GM23248 (cell line): ENCODE data around the gene SUFU. TPM values are rescaled to one million over a fixed set of nuclear protein-coding genes. Genes with fewer than 3 reads are reported as not detected.
A peak's percentile ranks its signal among the peaks of the same experiment; 100 is the strongest.

Experiments
- DNase-seq: peaks from one replicate; pipeline ENCODE4 v3.0.0-alpha.2; 2015
- H2AFZ ChIP-seq: fragments of 200-600 bp; sonication (generic); 2 replicates; pipeline ENCODE4 v1.6.1; 2016; ENCODE audit warnings: antibody characterized with exemption
- H3F3A ChIP-seq: fragments of 200-600 bp; sonication (generic); 2 replicates; pipeline ENCODE4 v1.6.1; 2016; ENCODE audit warnings: mild to moderate bottlenecking, antibody characterized with exemption, mixed run types; ENCODE audit not compliant: insufficient read depth
- H3K27ac ChIP-seq: fragments of 200-600 bp; sonication (generic); 2 replicates; pipeline ENCODE4 v1.5.1; 2016; ENCODE audit warnings: mild to moderate bottlenecking
- H3K27me3 ChIP-seq: fragments of 200-600 bp; sonication (generic); replicated peaks from 2 replicates; pipeline ENCODE4 v1.6.1; 2016; ENCODE audit warnings: mild to moderate bottlenecking; ENCODE audit not compliant: insufficient read depth
- H3K36me3 ChIP-seq: fragments of 200-600 bp; sonication (generic); 2 replicates; pipeline ENCODE4 v1.6.1; 2016; ENCODE audit warnings: low read depth, mild to moderate bottlenecking
- H3K4me1 ChIP-seq: fragments of 200-600 bp; sonication (generic); 2 replicates; pipeline ENCODE4 v1.6.1; 2016; ENCODE audit warnings: mild to moderate bottlenecking; ENCODE audit not compliant: insufficient read depth
- H3K4me2 ChIP-seq: fragments of 200-600 bp; sonication (generic); one replicate; pipeline ENCODE4 v1.6.1; 2016; ENCODE audit warnings: mild to moderate bottlenecking; ENCODE audit not compliant: unreplicated experiment
- H3K4me3 ChIP-seq: fragments of 200-600 bp; sonication (generic); 2 replicates; pipeline ENCODE4 v1.5.1; 2016; ENCODE audit warnings: mild to moderate bottlenecking
- H3K79me2 ChIP-seq: fragments of 200-600 bp; sonication (generic); 2 replicates; pipeline ENCODE4 v1.6.1; 2016; ENCODE audit warnings: mild to moderate bottlenecking; ENCODE audit not compliant: insufficient read depth
- H3K9ac ChIP-seq: fragments of 200-600 bp; sonication (generic); 2 replicates; pipeline ENCODE4 v1.6.1; 2016; ENCODE audit warnings: mild to moderate bottlenecking
- H3K9me2 ChIP-seq: fragments of 200-600 bp; sonication (generic); 2 replicates; pipeline ENCODE4 v1.6.1; 2016; ENCODE audit warnings: mixed run types, mild to moderate bottlenecking, moderate library complexity; ENCODE audit not compliant: insufficient read depth
- H3K9me3 ChIP-seq: fragments of 200-600 bp; sonication (generic); one replicate; pipeline ENCODE4 v1.6.1; 2017; ENCODE audit warnings: low read depth
- H4K20me1 ChIP-seq: fragments of 200-600 bp; sonication (generic); 2 replicates; pipeline ENCODE4 v1.6.0; 2016; ENCODE audit not compliant: insufficient read depth
- EZH2 ChIP-seq: fragments of 200-600 bp; sonication (generic); IDR thresholded peaks from 2 replicates; pipeline ENCODE4 v1.6.1; 2018; ENCODE audit warnings: antibody characterized with exemption, mild to moderate bottlenecking; ENCODE audit not compliant: insufficient read depth, poor library complexity, severe bottlenecking
- EZH2phosphoT487 ChIP-seq: fragments of 200-600 bp; sonication (generic); IDR thresholded peaks from 2 replicates; pipeline ENCODE4 v1.6.1; 2018; ENCODE audit warnings: antibody characterized with exemption, moderate library complexity, mild to moderate bottlenecking, low read depth; ENCODE audit not compliant: insufficient read depth
- WGBS, 2 experiments: methylation state at CpG; one replicate each; pipeline ENCODE4 v1.1.6; 2015 to 2017; ENCODE audit warnings: low lambda C conversion rate in 2 of 2, low coverage in 1 of 2; ENCODE audit errors: missing lambda C conversion rate in 2 of 2; 5-methylcytosine and 5-hydroxymethylcytosine counted together
- in situ Hi-C: fragments of 300-500 bp; cut with MboI; formaldehyde crosslinking; loops from 2 replicates; pipeline ENCODE4 v1.15.0; 2020
- polyA plus RNA-seq: library from polyadenylated mRNA; unstranded; fragments of >200 nt; fragmentation: Nextera tagmentation; extraction: Ambion mirVana; gene quantifications from 2 replicates; pipeline ENCODE4 v1.2.1, GENCODE V29; 2016
- total RNA-seq: library from RNA; depleted of rRNA; stranded (reverse); fragments of >200 nt; shearing (Covaris generic); gene quantifications from 2 replicates; pipeline ENCODE4 v1.2.3, GENCODE V29; 2014

Gene SUFU
- total and polyA plus RNA-seq, 2 experiments from 2014 or later, result 3.1 to 5.0 TPM

- Histone ChIP-seq H3K36me3 (no peaks in the 10 kb centered on the region), H3K9me2 (no peaks in the 10 kb centered on the region), H3K27ac (no peak overlapping the region), H2AFZ (no peak overlapping the region), H3K4me2 (no peak overlapping the region), H3K9ac (no peak overlapping the region), H3K4me1 (peaks cover 38% of the 10 kb centered on the region), H4K20me1 (no peaks in the 10 kb centered on the region), H3K79me2 (no peaks in the 10 kb centered on the region), H3K4me3 (no peak overlapping the region), H3K27me3 (no peaks in the 10 kb centered on the region), H3K9me3 (no peaks in the 10 kb centered on the region), H3F3A (peaks cover 13% of the 10 kb centered on the region)
- in situ Hi-C loops, result no loop called here
- 93 to 96% methylated on average over 12 of the region's 12 CpGs for WGBS, 2 experiments
- DNase-seq, result no peak
- TF ChIP-seq EZH2phosphoT487 (no peak), EZH2 (no peak)
Measured at GRCh38 chr10:102624751-102625645, 121.2 kb downstream of the SUFU start.

- in situ Hi-C loops, result no loop called here
- no peak for DNase-seq
- 88 to 89% methylated on average over 9 to 10 of the region's 10 CpGs for WGBS, 2 experiments
- H3K27me3 ChIP-seq, result no peaks in the 10 kb centered on the region
- H3K4me1 ChIP-seq, result peaks cover 50% of the 10 kb centered on the region
- H3K79me2 ChIP-seq, result no peaks in the 10 kb centered on the region
- no peak overlapping the region for H3K4me3 ChIP-seq
- no peaks in the 10 kb centered on the region for H3K36me3 ChIP-seq
- no peaks in the 10 kb centered on the region for H3K9me3 ChIP-seq
- TF ChIP-seq EZH2phosphoT487 (no peak), EZH2 (no peak)
- peaks cover 13% of the 10 kb centered on the region for H3F3A ChIP-seq
- H3K9me2 ChIP-seq, result no peaks in the 10 kb centered on the region
- no peak overlapping the region for H3K9ac ChIP-seq
- H3K4me2 ChIP-seq, result no peak overlapping the region
- H2AFZ ChIP-seq, result no peak overlapping the region
- H3K27ac ChIP-seq, result no peak overlapping the region
- H4K20me1 ChIP-seq, result no peaks in the 10 kb centered on the region
Measured at GRCh38 chr10:102626026-102626685, 122.4 kb downstream of the SUFU start.

- H3K79me2 ChIP-seq, result no peaks in the 10 kb centered on the region
- peak overlapping the region; percentile 76 for H2AFZ ChIP-seq
- H3F3A ChIP-seq, result peaks cover 20% of the 10 kb centered on the region
- no peaks in the 10 kb centered on the region for H3K36me3 ChIP-seq
- in situ Hi-C loops, result no loop called here
- H3K4me2 ChIP-seq, result peak overlapping the region; percentile 53
- DNase-seq, result peak; percentile 40
- H3K4me1 ChIP-seq, result peaks cover 56% of the 10 kb centered on the region
- WGBS, 2 experiments, result 45 to 49% methylated on average over 12 of the region's 12 CpGs
- H3K27ac ChIP-seq, result peak overlapping the region; percentile 88
- TF ChIP-seq EZH2 (no peak), EZH2phosphoT487 (no peak)
- no peaks in the 10 kb centered on the region for H3K9me2 ChIP-seq
- no peaks in the 10 kb centered on the region for H4K20me1 ChIP-seq
- H3K4me3 ChIP-seq, result no peak overlapping the region
- H3K27me3 ChIP-seq, result no peaks in the 10 kb centered on the region
- H3K9ac ChIP-seq, result peak overlapping the region; percentile 73
- H3K9me3 ChIP-seq, result no peaks in the 10 kb centered on the region
Measured at GRCh38 chr10:102627291-102627735, 123.5 kb downstream of the SUFU start.

GRCh38 chr10:102627736-102628293 is 124.0 kb downstream of the SUFU start:
- H3K4me3 ChIP-seq, result no peak overlapping the region
- TF ChIP-seq EZH2, result no peak
- TF ChIP-seq EZH2phosphoT487, result no peak
- no peaks in the 10 kb centered on the region for H4K20me1 ChIP-seq
- peak overlapping the region; percentile 53 for H3K4me2 ChIP-seq
- H3K9me2 ChIP-seq, result no peaks in the 10 kb centered on the region
- no peaks in the 10 kb centered on the region for H3K36me3 ChIP-seq
- peaks cover 24% of the 10 kb centered on the region for H3F3A ChIP-seq
- H3K27me3 ChIP-seq, result no peaks in the 10 kb centered on the region
- H2AFZ ChIP-seq, result peak overlapping the region; percentile 76
- H3K4me1 ChIP-seq, result peaks cover 61% of the 10 kb centered on the region
- in situ Hi-C loops, result no loop called here
- H3K9me3 ChIP-seq, result no peaks in the 10 kb centered on the region
- DNase-seq, result peak; percentile 79
- peak overlapping the region; percentile 88 for H3K27ac ChIP-seq
- no peaks in the 10 kb centered on the region for H3K79me2 ChIP-seq
- 12 to 17% methylated on average over 8 to 9 of the region's 9 CpGs for WGBS, 2 experiments
- H3K9ac ChIP-seq, result peak overlapping the region; percentile 73
